HG02943 (cell line): ENCODE data around the gene SLC46A3.
"Not testable (repeated sequence)": the region's sequence is repeated elsewhere in the genome, so short reads cannot be mapped to it uniquely, and the experiment has no call there.

ENCODE experiments used
- ATAC-seq: cut with Tn5 transposase; IDR thresholded peaks from one replicate; pipeline ENCODE4 v1.9.1; 2021; ENCODE audit warnings: mild to moderate bottlenecking, low read depth, moderate library complexity; ENCODE audit not compliant: unreplicated experiment

Gene SLC46A3

DNA sequence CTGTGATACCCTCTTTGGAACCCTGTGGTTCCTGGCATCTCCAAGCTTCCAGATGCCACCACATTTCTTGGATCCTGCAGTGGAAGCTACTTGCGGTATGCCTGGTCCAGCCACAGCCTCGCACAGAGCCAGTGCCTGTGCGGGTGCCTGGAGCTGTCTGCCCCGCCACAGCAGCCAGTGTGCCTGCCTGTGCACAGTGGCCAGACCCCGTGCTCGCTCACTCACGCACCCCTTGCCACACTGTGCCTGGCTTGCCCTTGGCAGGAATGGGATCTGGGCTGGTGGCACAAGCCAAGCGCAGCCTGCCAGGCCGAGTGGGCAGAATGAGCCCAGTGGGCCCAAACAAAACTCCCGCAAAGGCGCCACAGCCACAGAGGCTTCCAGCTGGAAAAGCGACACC lies 33.7 kb downstream of the SLC46A3 start:
- ATAC-seq, result no peak

DNA sequence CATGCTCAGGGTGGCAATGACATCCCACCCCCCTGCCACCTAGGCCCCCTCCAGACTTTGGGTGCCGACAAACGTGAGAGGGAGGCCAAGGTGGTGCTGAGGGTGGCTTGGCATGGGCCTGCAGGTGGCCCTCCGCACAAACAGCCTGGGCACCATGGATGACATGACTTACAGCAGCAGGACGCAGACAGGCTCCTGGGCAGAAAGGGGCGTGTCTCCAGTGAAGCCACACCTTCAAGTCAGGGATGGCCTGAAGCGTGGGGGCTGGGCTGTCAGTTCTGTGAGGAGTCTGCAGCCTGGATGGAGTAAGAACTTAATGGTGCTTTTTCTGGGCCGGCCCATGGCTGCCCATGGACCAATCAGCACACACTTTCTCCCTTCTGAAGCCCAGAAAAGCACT lies 34.5 kb downstream of the SLC46A3 start:
- no peak for ATAC-seq

DNA sequence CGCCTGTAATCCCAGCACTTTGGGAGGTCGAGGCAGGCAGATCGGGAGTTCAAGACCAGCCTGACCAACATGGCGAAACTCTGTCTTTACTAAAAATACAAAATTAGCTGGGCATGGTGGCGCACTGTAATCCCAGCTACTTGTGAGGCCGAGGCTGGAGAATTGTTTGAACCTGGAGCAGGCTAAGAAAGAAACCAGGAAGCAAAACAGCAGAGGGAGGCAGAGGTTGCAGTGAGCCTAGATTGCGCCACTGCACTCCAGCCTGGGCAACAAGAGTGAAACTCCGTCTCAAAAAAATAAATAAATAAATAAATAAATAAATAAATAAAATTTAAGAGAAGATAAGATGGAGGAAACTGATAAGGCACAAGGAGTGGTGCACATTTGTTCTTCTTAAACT lies 35.6 kb downstream of the SLC46A3 start:
- not testable (repeated sequence) for ATAC-seq

DNA sequence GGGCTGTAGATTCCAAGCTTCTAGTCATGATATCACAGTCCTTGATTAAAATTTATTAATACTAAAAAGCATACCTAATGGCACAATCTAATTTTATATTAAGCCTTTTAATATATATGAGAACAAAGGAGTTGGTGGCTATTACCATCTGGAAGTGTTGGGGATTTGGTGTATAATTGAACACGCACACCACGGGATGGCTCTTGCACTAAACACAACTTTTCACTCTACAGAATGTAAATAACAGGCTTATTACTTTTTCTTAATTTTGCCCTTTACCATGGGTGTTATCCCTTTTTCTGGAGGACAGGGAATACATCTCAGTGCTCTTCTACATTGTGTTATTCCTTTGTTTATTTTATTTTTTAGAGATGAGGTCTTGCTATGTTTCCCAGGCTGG lies 38.2 kb downstream of the SLC46A3 start:
- no peak for ATAC-seq

DNA sequence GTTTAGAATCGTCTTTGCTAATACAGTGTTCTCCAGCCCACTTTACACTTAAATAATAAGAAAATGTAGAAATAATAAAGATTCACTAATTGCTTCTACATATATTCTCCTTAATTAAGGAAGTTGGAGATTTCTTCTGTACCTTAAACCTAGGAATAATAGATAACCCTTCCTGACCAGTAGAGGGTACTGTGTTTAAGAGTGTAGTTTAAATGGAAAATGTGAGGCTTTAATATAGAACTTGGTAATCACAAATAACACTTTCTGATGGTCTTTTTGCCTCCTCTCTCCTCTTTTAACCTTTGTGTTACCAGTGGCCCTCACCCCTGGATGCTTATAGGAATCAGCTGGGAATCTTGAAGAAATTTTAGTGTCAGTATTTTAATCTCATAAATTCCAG lies 39.1 kb downstream of the SLC46A3 start:
- no peak for ATAC-seq

DNA sequence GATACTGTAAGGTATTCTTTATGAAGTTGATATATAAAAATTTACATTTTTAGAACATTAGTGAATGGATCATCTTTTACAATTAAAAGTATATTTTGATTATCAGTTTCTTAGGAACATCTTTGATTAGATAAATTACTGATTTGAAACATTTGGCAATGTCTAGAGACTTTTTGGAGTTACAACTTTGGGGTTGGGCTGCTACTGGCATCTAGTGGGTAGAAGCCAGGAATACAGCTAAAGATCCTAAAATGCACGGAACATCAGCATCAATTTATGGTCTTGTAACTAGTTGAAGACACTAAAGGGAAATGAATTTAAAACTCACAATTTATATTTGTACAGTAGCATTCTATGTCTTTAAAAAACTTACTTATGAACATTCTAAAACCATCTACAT lies 40.0 kb downstream of the SLC46A3 start:
- ATAC-seq, result no peak

DNA sequence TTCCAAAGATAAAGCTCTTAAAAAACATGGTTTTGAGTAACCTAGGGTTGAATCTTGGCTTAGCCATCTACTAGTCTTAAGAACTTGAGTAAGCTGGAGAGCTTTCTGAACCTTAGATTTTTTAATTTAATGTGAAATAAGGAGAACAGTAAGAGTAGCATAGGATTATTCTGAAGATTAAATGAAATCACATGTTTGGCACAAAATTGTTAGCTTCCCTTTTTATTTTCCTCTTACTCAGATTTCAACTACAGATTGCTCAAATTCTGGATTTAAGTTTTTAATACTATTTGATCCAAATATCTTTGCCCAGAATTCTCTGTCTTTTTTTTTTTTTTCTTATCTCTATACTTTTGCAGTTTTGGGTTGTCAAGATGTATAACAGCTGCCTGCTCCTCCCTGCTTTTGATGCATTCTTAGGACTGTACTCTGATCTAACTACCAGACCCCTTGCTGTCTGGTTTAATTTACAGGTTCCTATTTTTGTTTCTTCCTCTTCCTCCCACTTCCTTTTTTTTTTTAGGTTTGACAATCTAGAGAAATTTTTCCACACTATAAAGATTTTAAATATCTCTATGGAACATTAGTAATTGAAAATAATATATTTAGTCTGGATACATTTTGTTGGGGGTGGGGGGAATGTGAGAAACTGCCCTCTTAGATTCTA lies 47.5 kb downstream of the SLC46A3 start:
- ATAC-seq, result no peak

DNA sequence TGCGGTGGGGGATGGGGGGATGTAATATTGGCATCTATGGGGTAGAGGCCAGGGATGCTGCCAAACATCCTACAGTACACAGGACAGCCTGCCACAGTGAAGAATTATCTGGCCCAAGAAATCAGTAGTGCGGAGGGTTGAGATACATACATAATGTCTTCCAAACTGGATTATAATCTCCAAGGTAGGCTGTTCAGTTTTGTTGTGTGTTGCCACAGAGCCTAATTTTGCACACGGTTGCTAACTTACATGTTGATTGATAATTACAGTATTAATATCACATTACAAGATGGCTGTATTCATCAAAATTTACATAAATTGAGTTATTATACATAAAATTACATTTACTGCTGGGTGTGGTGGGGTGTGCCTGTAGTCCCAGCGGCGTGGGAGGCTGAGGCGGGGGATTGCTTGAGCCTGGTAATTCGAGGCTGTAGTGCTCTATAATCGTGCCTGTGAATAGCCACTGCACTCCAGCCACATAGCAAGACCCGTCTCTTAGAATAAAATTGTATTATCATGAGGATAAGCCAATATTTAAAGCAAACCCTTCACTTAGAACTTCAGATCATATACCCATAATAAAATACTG lies 51.8 kb downstream of the SLC46A3 start:
- no peak for ATAC-seq

DNA sequence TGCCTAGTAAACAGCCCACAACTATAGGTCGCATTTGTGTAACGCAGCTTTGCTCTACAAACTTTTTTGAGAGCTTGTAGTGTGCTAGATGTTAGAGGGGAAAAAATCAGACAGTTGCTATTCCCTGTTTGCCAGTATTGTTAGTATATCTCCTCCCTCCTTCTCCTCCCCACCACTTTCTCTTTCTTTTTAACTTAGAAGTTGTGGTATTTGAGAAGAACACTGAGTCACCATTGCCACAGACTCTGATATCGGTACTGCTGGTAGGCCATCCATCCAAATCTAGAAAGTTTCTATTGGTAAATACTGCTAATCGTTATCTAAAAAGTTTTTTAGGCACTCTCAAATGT lies 59.2 kb downstream of the SLC46A3 start:
- peak; percentile 26 for ATAC-seq

DNA sequence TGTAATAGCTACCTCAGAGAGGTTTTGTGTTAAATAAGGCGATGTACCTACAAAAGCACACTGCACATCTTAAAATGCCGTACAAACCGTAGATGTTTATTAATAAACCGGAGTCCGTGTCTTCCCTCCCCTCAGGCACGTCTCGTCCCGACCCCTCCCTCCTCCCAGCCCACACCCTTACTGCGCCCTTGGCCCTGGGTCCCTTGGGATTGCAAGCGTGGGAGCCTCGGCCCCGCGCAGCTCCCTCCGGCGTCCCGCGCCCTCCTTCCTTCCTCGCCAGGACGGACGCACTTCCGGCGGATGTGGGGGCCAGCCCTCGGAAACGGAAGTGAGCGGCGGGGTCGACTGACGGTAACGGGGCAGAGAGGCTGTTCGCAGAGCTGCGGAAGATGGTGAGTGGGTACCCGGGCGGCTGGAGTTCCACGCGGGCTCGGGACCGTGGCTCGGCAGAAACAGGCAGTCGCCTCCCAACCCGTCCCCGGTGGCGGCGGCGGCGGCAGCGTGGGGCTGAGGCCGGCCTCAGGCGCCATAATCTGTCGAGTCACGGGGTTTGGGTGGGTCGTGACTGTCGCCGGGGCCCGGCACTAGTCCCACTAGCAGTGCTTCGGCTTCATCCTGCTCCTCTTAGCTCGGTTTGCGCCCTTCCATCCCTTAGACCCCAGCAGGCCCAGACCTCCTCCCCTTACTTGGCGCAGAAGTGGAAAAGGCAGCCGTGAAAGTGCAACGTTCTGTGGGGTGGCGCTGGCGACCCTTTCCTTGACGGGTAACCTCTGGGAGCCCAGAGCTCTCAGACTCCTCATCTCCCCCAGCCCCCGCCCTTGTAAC lies 59.8 kb downstream of the SLC46A3 start, which contains the start of gene POMP:
TSS of gene POMP (plus strand) at position 335 of the 825 bp plus-strand sequence. CDS start at position 390, 55 bp downstream.
- ATAC-seq, result peak; percentile 87

DNA sequence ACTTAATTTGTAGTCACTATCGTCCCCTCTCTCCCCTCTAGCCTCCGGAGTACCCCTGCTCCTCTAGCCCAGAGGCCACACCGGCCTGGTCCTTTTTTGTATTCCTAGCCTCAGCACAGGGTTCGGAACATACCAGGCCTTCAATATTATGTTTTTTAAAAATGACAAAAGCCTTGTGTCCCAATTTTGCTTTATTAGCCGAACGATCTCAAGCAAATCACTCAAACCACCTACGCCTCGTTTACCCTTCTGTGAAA lies 60.3 kb downstream of the SLC46A3 start:
- ATAC-seq, result peak; percentile 24

DNA sequence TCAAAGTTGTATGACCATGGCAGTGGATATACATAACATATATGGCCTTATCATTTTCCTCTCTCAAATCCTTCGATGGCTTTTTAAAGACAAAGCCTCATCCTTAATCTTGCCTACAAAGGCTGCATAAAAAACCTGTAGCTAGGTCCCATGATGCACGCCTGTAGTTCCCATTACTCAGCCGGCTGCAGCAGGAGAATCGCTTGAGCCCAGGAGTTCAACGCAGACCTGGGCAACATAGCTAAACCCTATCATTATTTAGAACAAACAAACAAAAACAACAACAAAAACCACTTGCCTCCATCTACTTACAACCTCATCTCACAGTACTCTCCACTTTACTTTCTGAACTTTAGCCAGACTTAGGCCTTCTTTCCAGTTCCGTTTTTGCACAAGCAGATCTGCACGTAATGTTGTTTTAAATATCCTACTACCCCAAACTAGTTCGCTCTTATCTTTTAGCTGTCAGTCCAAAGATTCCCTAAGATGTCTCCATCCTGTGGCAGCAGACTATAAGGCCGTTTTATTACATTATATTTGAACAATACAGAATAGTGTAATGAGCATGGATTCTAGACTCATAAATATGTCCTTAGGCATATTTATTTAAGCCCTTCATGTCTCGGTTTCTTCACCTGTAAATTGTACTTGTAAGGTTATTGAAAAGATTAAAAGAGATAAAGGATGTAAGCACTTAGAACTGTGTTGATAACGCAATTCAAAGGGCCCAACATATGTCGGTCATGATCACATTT lies 60.8 kb downstream of the SLC46A3 start:
- ATAC-seq, result no peak

DNA sequence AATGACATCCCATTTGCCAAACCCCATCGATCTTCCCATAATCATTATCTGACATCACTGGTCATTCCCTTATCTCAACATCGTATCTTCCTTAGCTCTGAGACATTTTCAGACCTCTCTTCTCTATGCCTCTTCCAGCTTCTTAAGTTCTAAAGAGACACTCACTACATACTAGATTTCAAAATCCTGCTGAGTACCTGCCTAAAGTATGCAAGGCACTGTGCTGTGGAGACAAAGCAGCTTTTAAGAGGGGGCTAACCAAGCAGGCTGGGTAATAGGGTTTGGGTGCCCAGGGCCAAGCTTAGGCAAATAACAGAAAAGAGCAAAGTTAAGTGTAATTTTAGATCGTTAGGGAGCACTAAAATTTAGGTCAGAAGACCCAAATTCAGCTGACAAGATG lies 63.2 kb downstream of the SLC46A3 start:
- ATAC-seq, result no peak

DNA sequence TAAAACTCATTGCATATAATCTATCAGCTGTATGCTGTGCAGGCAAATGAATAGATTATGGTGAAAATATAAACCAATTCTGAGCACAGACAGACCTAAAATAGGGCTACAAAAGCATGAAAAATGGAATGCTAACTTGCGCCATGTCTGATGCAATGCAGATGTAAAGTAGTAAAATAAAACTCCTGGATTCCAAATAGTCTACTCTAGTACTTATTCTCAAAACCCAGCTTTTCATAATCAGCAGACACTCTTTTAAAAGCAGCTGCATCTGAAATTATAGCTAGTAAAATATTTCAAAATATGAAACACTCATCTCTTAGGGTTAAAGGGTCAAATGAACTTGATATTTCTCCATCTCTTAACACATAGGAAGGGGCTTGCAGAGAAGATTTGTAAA lies 64.5 kb downstream of the SLC46A3 start:
- no peak for ATAC-seq

DNA sequence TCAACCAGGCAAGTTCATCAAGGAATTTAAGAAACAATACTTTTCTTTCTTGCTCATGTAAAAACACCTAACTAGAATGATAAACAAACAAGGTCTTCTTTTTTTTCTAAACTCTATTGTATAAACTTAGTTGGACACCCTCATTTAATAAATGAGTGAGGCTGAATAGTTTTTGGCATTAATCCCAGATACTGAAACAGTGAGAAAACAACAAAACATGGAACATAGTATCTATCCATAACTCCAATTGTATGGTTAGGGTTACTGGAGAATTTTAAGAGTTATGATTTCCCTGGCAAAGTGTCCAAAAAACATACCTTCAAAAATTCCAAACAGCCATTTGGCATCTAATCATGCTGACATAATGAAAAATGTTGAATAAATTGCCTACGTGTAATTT lies 65.7 kb downstream of the SLC46A3 start:
- no peak for ATAC-seq

DNA sequence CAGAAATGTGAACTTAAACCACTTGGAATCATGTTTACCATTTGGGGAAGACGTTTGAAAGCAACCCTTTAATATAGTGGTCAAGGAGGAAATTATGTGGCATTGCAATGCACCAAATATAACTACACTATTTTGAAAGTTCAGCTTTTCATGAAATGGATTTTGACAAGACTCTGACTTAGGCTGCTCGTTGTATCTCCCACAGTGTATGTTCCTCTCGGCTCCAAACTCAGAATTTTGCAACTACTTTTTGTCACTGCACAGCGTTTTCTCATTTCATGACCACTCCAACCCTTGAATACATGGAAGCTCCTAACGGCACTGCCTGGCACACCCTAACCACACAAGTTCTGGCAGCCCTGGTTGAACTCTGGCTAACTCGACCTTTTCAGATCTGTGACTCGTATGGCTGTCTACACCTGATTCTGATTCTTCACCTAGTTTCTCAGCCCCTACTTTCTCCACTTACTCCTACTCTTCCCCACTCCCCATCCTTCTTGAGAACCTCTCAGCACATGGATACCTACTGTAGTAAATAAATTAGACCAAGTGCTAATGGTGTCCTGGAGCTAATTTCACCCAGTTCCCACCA lies 66.9 kb downstream of the SLC46A3 start:
- ATAC-seq, result no peak

DNA sequence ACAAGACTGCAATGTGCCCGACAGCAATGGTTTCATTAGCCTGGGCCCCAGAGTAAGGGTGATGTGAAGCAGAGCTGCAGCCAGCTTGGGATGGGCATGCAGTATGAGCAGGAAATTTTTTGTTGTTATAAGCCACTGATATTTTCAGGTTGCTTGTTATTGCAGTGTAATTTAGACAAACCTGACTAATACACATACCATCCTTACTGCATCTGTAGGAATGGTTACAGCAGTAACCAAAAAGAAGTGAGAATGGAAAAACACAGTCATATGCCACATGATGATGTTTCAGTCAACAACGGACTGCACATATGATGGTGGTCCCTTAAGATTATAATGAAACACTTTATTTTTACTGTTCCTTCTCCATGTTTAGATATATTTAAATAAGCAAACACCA lies 68.5 kb downstream of the SLC46A3 start:
- no peak for ATAC-seq
